GM12878 (cell line): ENCODE data around the gene SLC35A2. TPM values are rescaled to one million over a fixed set of nuclear protein-coding genes. Genes with fewer than 3 reads are reported as not detected.

Experiments used
- ATAC-seq: fragments of 200-7000 bp; cut with Tn5 transposase; 3 replicates; pipeline ENCODE4 v1.9.1; 2020; ENCODE audit warnings: mild to moderate bottlenecking, moderate library complexity
- BruUV-seq: library from RNA; stranded (reverse); fragments of 400-500 nt; replicated peaks from 2 replicates; lab custom pipeline; 2021; lab: Mats Ljungman, UMichigan
- CTCF ChIA-PET: fragments of 300-600 bp; sonication (Branson Sonifier 250); formaldehyde crosslinking; extraction: SDS; loops from one replicate; lab custom pipeline; 2021; ENCODE audit warnings: inconsistent platforms; lab: Yijun Ruan, JAX
- POLR2A ChIA-PET: fragments of 350-600 bp; formaldehyde crosslinking; extraction: SDS; loops from one replicate; lab custom pipeline; 2021; ENCODE audit warnings: inconsistent platforms; lab: Charles Lee
- RAD21 ChIA-PET: fragments of 300-600 bp; sonication (Branson Sonifier 250); formaldehyde crosslinking; loops from one replicate; lab custom pipeline; 2023; ENCODE audit warnings: antibody characterized with exemption; ENCODE audit not compliant: unreplicated experiment; lab: Charles Lee
- SMC1A ChIA-PET: fragments of 300-600 bp; sonication (Branson Sonifier 250); formaldehyde crosslinking; loops from one replicate; lab custom pipeline; 2023; ENCODE audit not compliant: unreplicated experiment, uncharacterized antibody; lab: Charles Lee
- DNase-seq: peaks from one replicate; pipeline ENCODE4 v3.0.0-alpha.2; 2011; ENCODE audit warnings: low read depth, low spot score
- FAIRE-seq: peaks from 3 replicates; lab custom pipeline; 2011; peaks lifted over from hg19 to GRCh38; lab: Jason Lieb, UNC
- H2AFZ ChIP-seq: 2 replicates; pipeline ENCODE4 v1.6.0; 2011; ENCODE audit warnings: low read depth, low read length, control low read depth; ENCODE audit not compliant: control insufficient read depth
- H3K27ac ChIP-seq: 2 replicates; pipeline ENCODE4 v1.5.1; 2011; ENCODE audit warnings: control low read depth; ENCODE audit not compliant: control insufficient read depth, insufficient read depth
- H3K27me3 ChIP-seq, 2 experiments: replicated peaks in 1 of 2; 2 replicates each; pipeline versions ENCODE4 v1.6.0 to v1.6.1; 2011; ENCODE audit warnings: low read length in 1 of 2; ENCODE audit not compliant: control insufficient read depth in 2 of 2, insufficient read depth in 2 of 2
- H3K36me3 ChIP-seq, 2 experiments: 2 replicates each; pipeline ENCODE4 v1.5.1; 2011; ENCODE audit warnings: low read length in 1 of 2; ENCODE audit not compliant: control insufficient read depth in 2 of 2, insufficient read depth in 2 of 2
- H3K4me1 ChIP-seq: 2 replicates; pipeline ENCODE4 v1.6.1; 2011; ENCODE audit warnings: mild to moderate bottlenecking, low read length, moderate library complexity, mixed read lengths; ENCODE audit not compliant: control insufficient read depth, insufficient read depth
- H3K4me2 ChIP-seq: 2 replicates; pipeline ENCODE4 v1.6.0; 2011; ENCODE audit warnings: control low read depth; ENCODE audit not compliant: control insufficient read depth, insufficient read depth
- H3K4me3 ChIP-seq: fragments of 200-600 bp; sonication (generic); 2 replicates; pipeline ENCODE4 v1.5.1; 2016
- H3K79me2 ChIP-seq: 2 replicates; pipeline ENCODE4 v1.6.0; 2011; ENCODE audit warnings: low read length; ENCODE audit not compliant: control insufficient read depth, insufficient read depth
- H3K9ac ChIP-seq: 2 replicates; pipeline ENCODE4 v1.8.0; 2011; ENCODE audit warnings: low read length, control low read depth, mixed read lengths; ENCODE audit not compliant: control insufficient read depth, insufficient read depth
- H3K9me3 ChIP-seq: replicated peaks from 3 replicates; pipeline ENCODE4 v1.5.1; 2011; ENCODE audit warnings: mild to moderate bottlenecking, low read length; ENCODE audit not compliant: control insufficient read depth, insufficient read depth
- H4K20me1 ChIP-seq: 2 replicates; pipeline ENCODE4 v1.6.0; 2011; ENCODE audit not compliant: control insufficient read depth, insufficient read depth
- ATF7 ChIP-seq: fragments of 450-650 bp; IDR thresholded peaks from 2 replicates; pipeline ENCODE4 v1.6.1; 2016; ENCODE audit warnings: low read depth, mild to moderate bottlenecking
- JUNB ChIP-seq: IDR thresholded peaks from 2 replicates; pipeline ENCODE4 v1.6.1; 2016; ENCODE audit warnings: antibody characterized with exemption, mild to moderate bottlenecking
- LARP7 ChIP-seq: fragments of 450-650 bp; IDR thresholded peaks from 2 replicates; pipeline ENCODE4 v1.6.1; 2017; ENCODE audit warnings: mild to moderate bottlenecking
- MXI1 ChIP-seq: fragments of 150-350 bp; IDR thresholded peaks from 2 replicates; pipeline ENCODE4 v1.6.1; 2011; ENCODE audit warnings: low read depth, mild to moderate bottlenecking, inconsistent platforms, low read length, improper control_type of control experiment
- NRF1 ChIP-seq: conservative IDR thresholded peaks from 2 replicates; pipeline ENCODE4 v1.6.1; 2011; ENCODE audit warnings: mild to moderate bottlenecking, low read depth, low read length, improper control_type of control experiment
- POLR2A ChIP-seq: IDR thresholded peaks from 2 replicates; pipeline ENCODE4 v1.6.1; 2011; ENCODE audit warnings: low read depth, mild to moderate bottlenecking, low read length
- POLR2AphosphoS2 ChIP-seq: IDR thresholded peaks from 2 replicates; pipeline ENCODE4 v1.6.1; 2011; ENCODE audit warnings: low read depth, mild to moderate bottlenecking, low read length, improper control_type of control experiment, moderate library complexity
- RCOR1 ChIP-seq: conservative IDR thresholded peaks from 2 replicates; pipeline ENCODE4 v1.6.1; 2012; ENCODE audit warnings: low read depth, low read length, improper control_type of control experiment
- SIN3A ChIP-seq: IDR thresholded peaks from 2 replicates; pipeline ENCODE4 v1.6.1; 2012; ENCODE audit warnings: low read depth, low read length, improper control_type of control experiment
- SMC3 ChIP-seq: IDR thresholded peaks from 2 replicates; pipeline ENCODE4 v1.6.1; 2011; ENCODE audit warnings: low read length, improper control_type of control experiment, borderline replicate concordance
- SP1 ChIP-seq: IDR thresholded peaks from one replicate; pipeline ENCODE4 v1.6.1; 2011; ENCODE audit warnings: low read depth, low read length
- STAT3 ChIP-seq: IDR thresholded peaks from 2 replicates; pipeline ENCODE4 v1.6.1; 2011; ENCODE audit warnings: low read depth, low read length, improper control_type of control experiment
- ZNF384 ChIP-seq: IDR thresholded peaks from 2 replicates; pipeline ENCODE4 v1.6.1; 2012; ENCODE audit warnings: low read depth, mild to moderate bottlenecking, low read length, improper control_type of control experiment, borderline replicate concordance
- WGBS: methylation state at CpG from one replicate; pipeline ENCODE4 v1.1.6; 2016; ENCODE audit warnings: low lambda C conversion rate; ENCODE audit not compliant: insufficient replicate concordance, insufficient coverage; ENCODE audit errors: missing lambda C conversion rate; 5-methylcytosine and 5-hydroxymethylcytosine counted together
- in situ Hi-C: fragments of 300-500 bp; cut with MboI; formaldehyde crosslinking; loops from 9 replicates; pipeline ENCODE4 v1.14.3; 2018; ENCODE audit warnings: mixed read lengths
- intact Hi-C: fragments of 100-400 bp; cut with micrococcal nuclease; formaldehyde crosslinking; loops from one replicate; pipeline ENCODE4 v1.14.2; 2022; ENCODE audit not compliant: unreplicated experiment
- polyA plus RNA-seq, 11 experiments: library from polyadenylated mRNA; depleted of rRNA in 4 of 11; unstranded in 6 of 11; stranded (reverse) in 5 of 11; fragments of >200 nt; fragmentation: Nextera tagmentation in 4 of 11; fragmentation: Illumina TruSeq in 1 of 11; extraction: Ambion mirVana in 4 of 11; extraction: Trizol in 1 of 11; gene quantifications; 1 replicate in 1 of 11; 2 replicates in 10 of 11; pipeline versions ENCODE4 v1.2.1 to v1.2.3, GENCODE V29; 2011 to 2016; ENCODE audit warnings: inconsistent platforms in 2 of 11, missing spikeins in 2 of 11, low read depth in 1 of 11
- total RNA-seq, 4 experiments: library from RNA; depleted of rRNA in 3 of 4; stranded (reverse); fragments of >200 nt in 3 of 4; fragmentation: Illumina TruSeq in 1 of 4; extraction: Trizol in 1 of 4; gene quantifications; 2 replicates each; pipeline versions ENCODE4 v1.2.1 to v1.2.3, GENCODE V29; 2013 to 2021
- TF ChIP-seq, protein P1 (sequence below): fragments of 450-650 bp; IDR thresholded peaks from 2 replicates; pipeline ENCODE4 v1.6.1; 2017; ENCODE audit warnings: borderline replicate concordance
- TF ChIP-seq, protein P2 (sequence below): fragments of 450-650 bp; IDR thresholded peaks from 2 replicates; pipeline ENCODE4 v1.6.1; 2014; ENCODE audit warnings: mild to moderate bottlenecking
- TF ChIP-seq, protein P3 (sequence below): fragments of 450-650 bp; formaldehyde crosslinking; IDR thresholded peaks from 2 replicates; pipeline ENCODE4 v1.5.0; 2022; ENCODE audit warnings: mild to moderate bottlenecking, missing genetic modification characterization

Gene SLC35A2
- total and polyA plus RNA-seq, 10 of the 15 experiments (the other 5 are each of a cell fraction or from before 2014, with no cell fraction given) = 2.1 to 27.4 (median 14.9) TPM

DNA sequence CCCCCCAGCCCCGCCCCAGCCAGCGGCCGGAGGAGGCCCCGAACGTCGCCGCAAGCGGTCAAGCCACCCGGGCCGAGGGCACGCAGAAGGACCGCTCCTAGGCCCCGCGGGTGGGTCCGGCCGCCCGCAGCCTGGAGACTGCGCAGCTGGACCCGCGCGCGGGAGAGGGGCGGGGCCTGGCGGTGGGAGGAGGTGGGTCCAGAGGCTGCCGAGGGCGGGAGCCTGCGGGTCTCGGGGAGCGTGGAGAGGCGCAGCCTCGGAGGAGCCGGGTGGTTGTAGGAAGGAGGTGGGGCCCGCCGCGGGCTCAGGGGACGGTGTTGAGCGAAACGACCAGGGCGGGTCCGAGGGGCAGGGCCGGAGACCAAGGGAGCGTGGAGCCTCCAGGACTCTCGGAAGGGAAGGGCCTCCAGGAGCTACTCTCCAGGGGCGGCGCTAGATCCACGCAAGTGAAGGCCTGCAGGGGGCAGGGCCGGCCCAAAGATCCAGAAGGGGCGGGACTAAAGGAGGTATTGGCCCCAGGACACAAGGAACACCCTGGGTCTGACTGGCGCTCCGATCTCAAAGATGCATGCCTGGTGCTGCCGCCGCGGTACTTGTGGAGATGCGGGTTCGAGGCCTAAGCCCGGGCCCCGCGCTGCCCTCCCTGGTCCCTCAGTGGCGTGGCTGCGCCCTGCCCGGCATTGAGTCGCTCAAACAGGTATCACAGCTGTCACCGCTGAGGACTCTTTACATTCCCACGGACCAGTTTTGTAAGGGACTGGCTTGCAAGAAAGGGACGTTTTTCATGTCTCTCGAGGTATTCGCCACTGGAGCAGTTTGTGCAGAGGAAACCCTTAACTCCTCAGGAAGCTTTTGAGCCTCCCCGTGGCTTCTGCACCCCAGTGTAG is 19.8 kb downstream of the SLC35A2 start:
- no peaks in the 10 kb centered on the region; the same call in 2 of the 3 replicates for H3K9me3 ChIP-seq
- peak overlapping the region; percentile 69 for H3K4me2 ChIP-seq
- RAD21 ChIA-PET = interaction anchor here (0.5 to 1.4 kb wide), 5 partner anchors 16 to 96 kb away, joined by 3 to 6 read pairs (median 3); no protein-coding TSS in a partner anchor
- H3K36me3 ChIP-seq = no peaks in the 10 kb centered on the region
- no peak overlapping the region for H3K27ac ChIP-seq
- H3K4me3 ChIP-seq = peak overlapping the region; percentile 67; the same call in 1 of the 2 replicates
- SMC1A ChIA-PET = interaction anchor here (1.1 to 2.0 kb wide), 4 partner anchors 46 to 240 kb away, joined by 4 to 6 read pairs (median 4); no protein-coding TSS in a partner anchor
- H2AFZ ChIP-seq = peak overlapping the region; percentile 63
- peak; percentile 95 for ATAC-seq
- intact Hi-C loops = loop anchor here (5.0 to 10.0 kb wide), 2 partner anchors 244 to 417 kb away; partner anchors contain the start of genes FTSJ1 and SLC38A5
- in situ Hi-C loops = no loop called here
- no peak for DNase-seq
- POLR2A ChIA-PET = interaction anchor here (1.2 to 1.3 kb wide), 2 partner anchors 55 to 62 kb away, joined by 3 to 4 read pairs; no protein-coding TSS in a partner anchor
- no TSS peak for BruUV-seq
- H3K4me1 ChIP-seq = no peaks in the 10 kb centered on the region
- 38% methylated on average over 47 of the region's 68 CpGs for WGBS
- no peaks in the 10 kb centered on the region for H3K27me3 ChIP-seq
- no peak overlapping the region; the same call in 1 of the 2 replicates for H3K9ac ChIP-seq
- CTCF ChIA-PET = interaction anchor here (0.8 to 2.1 kb wide), 6 partner anchors 9 to 243 kb away, joined by 3 to 8 read pairs (median 4); partner anchors contain the start of gene TFE3
- peak; percentile 35 for FAIRE-seq
- H3K79me2 ChIP-seq = peaks cover 3% of the 10 kb centered on the region
- no peaks in the 10 kb centered on the region for H4K20me1 ChIP-seq
- TF ChIP-seq STAT3 = no peak
- TF ChIP-seq ATF7 = no peak
- no peak for TF ChIP-seq ZNF384
- TF ChIP-seq NRF1 = peak; percentile 19; the same call in 1 of the 2 replicates
- TF ChIP-seq JUNB = no peak
- 0 out of 2 replicates have a peak, but pooled peaks have one; percentile 34 for TF ChIP-seq SIN3A
- 0 out of 2 replicates have a peak, but pooled peaks have one; percentile 28 for TF ChIP-seq POLR2AphosphoS2
- TF ChIP-seq MXI1 = 0 out of 2 replicates have a peak, but pooled peaks have one; percentile 43
- TF ChIP-seq, protein P1, sequence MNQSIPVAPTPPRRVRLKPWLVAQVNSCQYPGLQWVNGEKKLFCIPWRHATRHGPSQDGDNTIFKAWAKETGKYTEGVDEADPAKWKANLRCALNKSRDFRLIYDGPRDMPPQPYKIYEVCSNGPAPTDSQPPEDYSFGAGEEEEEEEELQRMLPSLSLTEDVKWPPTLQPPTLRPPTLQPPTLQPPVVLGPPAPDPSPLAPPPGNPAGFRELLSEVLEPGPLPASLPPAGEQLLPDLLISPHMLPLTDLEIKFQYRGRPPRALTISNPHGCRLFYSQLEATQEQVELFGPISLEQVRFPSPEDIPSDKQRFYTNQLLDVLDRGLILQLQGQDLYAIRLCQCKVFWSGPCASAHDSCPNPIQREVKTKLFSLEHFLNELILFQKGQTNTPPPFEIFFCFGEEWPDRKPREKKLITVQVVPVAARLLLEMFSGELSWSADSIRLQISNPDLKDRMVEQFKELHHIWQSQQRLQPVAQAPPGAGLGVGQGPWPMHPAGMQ = no peak
- TF ChIP-seq, protein P2, sequence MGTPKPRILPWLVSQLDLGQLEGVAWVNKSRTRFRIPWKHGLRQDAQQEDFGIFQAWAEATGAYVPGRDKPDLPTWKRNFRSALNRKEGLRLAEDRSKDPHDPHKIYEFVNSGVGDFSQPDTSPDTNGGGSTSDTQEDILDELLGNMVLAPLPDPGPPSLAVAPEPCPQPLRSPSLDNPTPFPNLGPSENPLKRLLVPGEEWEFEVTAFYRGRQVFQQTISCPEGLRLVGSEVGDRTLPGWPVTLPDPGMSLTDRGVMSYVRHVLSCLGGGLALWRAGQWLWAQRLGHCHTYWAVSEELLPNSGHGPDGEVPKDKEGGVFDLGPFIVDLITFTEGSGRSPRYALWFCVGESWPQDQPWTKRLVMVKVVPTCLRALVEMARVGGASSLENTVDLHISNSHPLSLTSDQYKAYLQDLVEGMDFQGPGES = no peak
- no peak for TF ChIP-seq RCOR1
- TF ChIP-seq SP1 = peak; percentile 22
- TF ChIP-seq, protein P3, sequence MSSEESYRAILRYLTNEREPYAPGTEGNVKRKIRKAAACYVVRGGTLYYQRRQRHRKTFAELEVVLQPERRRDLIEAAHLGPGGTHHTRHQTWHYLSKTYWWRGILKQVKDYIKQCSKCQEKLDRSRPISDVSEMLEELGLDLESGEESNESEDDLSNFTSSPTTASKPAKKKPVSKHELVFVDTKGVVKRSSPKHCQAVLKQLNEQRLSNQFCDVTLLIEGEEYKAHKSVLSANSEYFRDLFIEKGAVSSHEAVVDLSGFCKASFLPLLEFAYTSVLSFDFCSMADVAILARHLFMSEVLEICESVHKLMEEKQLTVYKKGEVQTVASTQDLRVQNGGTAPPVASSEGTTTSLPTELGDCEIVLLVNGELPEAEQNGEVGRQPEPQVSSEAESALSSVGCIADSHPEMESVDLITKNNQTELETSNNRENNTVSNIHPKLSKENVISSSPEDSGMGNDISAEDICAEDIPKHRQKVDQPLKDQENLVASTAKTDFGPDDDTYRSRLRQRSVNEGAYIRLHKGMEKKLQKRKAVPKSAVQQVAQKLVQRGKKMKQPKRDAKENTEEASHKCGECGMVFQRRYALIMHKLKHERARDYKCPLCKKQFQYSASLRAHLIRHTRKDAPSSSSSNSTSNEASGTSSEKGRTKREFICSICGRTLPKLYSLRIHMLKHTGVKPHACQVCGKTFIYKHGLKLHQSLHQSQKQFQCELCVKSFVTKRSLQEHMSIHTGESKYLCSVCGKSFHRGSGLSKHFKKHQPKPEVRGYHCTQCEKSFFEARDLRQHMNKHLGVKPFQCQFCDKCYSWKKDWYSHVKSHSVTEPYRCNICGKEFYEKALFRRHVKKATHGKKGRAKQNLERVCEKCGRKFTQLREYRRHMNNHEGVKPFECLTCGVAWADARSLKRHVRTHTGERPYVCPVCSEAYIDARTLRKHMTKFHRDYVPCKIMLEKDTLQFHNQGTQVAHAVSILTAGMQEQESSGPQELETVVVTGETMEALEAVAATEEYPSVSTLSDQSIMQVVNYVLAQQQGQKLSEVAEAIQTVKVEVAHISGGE (CRISPR knock-in tag) = no peak
- peak; percentile 31; the same call in 1 of the 2 replicates for TF ChIP-seq SMC3
- no peak for TF ChIP-seq LARP7
- TF ChIP-seq POLR2A = no peak
